Activated effector memory CD4-positive, alpha-beta T cell treated with Interleukin-2 at 50 U/mL for 16 hours (primary cell): ENCODE data around the gene RPH3AL.
"Not testable (repeated sequence)": the region's sequence is repeated elsewhere in the genome, so short reads cannot be mapped to it uniquely, and the experiment has no call there.

Source experiments
- DNase-seq: peaks from one replicate; pipeline ENCODE4 v3.0.0-alpha.2; 2020

RPH3AL gene

DNA sequence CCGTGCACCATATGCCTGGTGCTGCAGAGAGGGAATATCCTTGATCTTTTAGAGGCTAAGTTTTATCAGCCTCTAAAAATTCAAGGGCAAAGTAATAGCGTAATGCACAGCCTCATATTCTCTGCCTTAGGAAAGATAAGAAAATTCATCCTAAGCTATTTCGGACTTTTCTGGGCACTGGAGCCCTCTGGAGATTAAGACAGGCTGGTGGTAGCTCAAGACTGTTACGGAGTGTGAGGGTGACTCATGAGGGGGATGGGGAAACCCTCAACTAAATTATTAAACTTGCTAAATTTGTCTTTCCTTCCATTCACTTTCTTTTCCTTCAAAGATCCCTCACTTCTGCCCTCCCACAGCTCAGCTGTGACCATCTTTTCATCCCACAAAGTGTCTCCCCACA lies 73.3 kb downstream of the RPH3AL start:
- no peak for DNase-seq

DNA sequence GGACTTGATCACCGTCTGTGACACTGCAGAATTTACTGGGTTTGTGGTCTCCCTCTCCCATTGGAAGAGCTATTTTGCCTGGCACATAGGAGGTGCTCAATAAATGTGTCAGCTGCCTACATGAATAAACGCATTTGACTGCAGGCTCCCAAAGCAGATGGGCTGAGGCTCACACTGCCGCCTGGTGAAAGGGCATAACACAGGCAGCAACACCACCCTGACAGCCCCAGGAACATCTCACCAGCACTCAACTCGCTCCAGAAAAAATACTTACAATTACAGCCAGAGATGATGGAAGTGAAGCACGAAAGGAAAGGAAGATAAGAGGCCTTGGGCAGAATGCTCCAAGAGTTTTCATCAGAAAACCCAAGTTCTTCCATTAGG lies 73.9 kb downstream of the RPH3AL start:
- DNase-seq = no peak

DNA sequence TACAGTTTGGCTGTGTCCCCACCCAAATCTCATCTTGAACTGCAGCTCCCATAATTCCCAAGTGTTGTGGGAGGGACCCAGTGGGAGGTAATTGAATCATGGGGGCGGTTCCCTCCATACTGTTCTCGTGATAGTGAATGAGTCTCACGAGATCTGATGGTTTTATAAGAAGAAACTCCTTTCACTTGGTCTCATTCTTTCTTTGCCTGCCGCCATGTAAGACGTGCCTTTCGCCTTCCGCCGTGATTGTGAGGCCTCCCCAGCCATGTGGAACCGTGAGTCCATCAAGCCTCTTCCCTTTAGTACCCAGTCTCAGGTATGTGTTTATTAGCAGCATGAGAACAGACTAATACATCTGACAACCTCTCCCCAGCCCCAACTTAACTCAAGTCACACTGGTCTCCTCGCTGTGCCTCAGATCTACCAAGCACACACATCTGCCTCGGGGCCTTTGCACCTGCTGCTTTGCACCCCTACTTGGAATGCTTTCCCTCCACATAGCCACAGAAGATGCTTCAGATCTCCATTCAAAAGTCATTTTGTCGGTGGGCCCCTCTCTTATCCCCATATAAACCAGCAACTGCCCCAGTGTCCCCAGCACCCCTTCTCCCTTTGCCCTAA lies 74.4 kb downstream of the RPH3AL start:
- no peak for DNase-seq

DNA sequence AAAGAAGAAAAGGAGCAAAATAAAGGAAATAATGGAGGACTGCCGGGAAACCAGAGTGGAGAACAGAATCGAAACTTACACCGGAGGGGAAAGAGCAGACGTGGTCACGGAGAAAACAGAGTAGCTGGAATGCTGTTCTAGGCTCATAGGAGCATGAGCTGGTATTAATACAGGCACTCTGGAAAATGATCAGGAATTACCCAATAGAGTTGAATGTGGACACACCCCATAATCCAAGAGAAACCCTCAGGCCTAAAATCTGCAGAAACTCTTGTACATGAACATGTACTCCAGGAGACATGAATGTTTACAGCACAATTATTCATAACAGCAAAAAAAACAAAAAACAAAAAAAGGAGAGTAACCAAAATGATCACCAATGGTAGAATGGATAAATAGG lies 77.7 kb downstream of the RPH3AL start:
- DNase-seq = no peak

DNA sequence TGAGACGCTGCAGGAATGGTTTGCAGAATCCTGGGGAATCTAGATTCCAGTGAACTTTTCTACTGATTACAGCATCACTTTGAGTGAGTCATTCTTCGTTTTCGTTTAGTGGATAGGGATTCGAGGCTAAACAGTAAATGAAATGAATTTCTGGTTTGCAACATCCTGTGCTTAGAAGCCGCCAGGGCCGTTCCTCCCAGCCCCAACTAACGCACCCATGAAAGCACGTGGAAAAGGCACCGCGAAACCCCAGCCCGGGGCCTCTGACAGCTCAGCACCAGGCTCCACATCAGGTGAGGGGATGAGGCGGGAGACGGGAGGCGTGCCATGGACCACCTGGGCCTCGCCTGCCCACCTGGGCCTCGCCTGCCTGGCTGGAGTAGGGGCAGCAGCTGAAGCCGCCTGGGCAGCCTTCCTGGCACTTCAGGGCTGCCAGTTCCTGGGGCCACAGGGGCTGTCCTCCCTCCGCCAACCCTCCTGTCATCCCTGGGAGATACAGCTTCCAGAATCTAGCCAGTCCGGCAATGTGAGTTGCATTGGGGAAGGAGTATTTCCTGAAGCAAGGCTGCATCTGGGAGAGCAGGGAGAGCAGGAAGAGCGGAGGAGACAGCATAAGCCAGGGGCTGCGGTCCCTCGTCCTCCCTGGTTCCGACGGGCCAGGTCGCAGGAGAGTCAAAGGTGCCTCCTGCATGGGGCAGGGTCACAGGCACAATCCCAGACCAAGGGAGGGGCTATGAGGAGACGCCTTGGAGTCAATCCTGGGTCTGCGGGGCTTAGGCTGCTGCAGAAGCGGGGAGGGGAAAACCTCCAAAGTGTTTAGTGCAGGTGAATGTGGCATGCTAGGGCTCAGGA lies 78.4 kb downstream of the RPH3AL start:
- DNase-seq = no peak

DNA sequence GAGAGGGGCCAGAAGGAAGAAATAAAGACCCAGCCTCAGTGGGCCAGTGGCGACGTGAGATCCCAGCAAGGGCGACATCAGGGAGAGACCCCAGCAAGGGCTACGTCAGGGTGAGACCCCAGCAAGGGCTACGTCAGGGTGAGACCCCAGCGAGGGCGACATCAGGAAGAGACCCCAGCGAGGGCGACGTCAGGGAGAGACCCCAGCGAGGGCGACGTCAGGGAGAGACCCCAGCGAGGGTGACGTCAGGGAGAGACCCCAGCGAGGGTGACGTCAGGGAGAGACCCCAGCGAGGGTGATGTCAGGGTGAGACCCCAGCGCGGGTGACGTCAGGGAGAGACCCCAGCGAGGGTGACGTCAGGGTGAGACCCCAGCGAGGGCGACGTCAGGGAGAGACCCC lies 79.8 kb downstream of the RPH3AL start:
- not testable (repeated sequence) for DNase-seq

DNA sequence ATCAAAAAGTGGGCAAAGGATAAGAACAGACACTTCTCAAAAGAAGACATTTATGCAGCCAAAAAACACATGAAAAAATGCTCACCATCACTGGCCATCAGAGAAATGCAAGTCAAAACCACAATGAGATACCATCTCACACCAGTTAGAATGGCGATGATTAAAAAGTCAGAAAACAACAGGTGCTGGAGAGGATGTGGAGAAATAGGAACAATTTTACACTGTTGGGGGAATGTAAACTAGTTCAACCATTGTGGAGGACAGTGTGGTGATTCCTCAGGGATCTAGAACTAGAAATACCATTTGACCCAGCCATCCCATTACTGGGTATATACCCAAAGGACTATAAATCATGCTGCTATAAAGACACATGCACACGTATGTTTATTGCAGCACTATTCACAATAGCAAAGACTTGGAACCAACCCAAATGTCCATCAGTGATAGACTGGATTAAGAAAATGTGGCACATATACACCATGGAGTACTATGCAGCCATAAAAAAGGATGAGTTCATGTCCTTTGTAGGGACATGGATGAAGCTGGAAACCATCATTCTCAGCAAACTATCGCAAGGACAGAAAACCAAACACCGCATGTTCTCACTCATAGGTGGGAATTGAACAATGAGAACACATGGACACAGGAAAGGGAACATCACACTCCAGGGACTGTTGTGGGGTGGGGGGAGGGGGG lies 80.5 kb downstream of the RPH3AL start:
- not testable (repeated sequence) for DNase-seq

DNA sequence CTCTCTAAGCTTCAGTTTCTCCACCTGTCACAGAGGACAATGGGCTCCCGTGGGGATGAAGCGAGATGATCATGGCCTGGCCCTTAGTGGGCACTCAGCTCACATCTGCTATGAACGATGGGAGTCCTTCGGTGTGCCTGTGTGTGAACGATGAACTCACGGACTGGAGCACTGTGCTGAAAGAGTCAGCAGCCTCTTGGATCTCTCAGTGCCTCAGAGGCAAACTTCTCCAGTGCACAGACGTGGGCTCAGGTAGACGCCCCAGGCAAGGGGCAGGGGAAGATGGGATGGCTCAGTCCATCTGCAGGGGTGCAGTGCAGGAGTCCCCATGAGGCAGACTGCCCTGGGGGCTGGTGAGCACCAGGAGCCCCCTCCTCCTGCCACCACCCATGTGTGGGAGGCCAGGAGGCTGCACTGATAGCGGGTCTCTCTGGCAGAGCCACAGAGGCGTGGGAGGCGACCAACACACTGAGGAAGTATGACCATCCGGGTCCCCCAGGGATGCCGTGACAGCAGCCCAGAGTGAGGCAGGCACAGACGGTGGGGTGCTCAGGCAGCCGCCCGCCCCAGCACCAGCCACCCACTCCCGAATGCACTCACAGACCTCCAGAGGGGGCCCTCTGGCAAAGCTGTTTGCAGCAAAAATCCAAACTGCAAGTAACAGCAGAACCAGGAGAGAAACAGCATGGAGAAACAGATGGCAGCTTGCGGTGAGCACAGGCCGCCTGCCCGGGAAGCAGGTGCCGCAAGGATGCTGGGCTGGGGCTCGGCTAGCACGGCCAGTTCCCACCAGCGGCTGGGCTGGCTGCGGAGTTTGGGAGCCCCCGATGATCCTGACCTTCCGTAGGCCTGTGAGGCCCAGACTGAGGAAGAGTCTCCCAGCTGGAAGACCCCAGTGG lies 82.7 kb downstream of the RPH3AL start:
- no peak for DNase-seq

DNA sequence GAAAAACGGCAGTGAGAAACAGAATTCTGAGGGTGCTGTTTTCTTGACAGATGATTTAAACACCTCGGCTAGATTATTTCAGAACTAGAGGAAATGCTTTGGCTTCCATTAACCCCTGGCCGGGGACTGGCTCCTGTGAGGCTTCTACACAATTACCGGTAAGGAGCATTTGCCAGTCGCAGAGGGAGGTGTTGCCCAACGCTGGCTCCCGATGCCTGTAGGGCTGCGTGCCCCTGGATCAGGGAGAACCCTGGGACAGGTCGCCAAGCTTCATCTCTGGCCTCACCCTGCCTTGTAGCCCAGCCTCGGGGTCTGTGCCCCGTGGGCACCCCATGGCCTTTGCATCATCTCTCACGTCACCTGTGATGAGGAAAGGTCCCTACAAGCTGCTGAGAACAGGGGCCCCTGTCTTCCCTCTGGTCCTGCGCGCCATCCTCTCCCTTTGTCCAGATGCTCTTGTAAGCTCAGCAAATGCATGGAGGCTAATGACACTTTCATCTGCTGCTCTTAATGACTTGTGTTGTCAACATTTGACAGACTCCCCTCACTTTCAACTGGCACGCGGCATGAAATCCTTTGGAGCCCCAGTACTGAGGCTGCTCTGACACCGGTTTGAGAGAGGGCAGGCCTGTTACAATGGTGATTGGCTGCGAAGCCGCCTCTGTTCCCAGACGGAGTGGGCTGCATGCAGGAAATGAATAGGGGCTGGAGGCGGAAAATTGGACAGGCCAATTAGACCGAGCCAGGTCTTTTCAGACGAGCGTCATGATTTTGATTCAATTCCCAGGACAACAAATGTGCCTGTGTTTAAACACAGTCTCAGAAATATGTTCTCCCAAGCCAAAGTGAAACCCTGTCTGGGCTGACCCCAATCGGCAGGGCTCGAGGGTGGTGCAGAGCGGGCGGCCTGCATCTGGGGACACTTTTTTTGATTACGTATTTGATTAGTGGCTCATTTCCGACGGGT lies 85.6 kb downstream of the RPH3AL start:
- no peak for DNase-seq

DNA sequence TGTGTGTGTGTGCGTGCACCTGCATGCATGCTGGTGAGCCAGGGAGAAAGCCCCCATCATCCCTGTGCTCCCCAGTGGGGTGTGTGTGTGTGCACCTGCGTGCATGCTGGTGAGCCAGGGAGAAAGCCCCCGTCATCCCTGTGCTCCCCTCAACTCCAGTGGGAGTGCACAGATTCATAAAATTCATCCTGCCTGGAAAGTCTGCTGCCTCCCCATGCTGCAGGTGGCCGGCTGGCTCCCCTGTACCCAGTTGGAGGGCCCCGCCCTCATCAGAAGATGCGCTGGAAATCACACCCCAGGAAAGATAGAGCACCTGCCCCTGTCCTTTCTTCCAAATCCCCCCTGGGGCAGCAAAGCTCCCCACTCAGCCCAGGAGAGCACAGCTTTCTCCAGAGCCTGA lies 86.4 kb downstream of the RPH3AL start:
- DNase-seq = no peak

DNA sequence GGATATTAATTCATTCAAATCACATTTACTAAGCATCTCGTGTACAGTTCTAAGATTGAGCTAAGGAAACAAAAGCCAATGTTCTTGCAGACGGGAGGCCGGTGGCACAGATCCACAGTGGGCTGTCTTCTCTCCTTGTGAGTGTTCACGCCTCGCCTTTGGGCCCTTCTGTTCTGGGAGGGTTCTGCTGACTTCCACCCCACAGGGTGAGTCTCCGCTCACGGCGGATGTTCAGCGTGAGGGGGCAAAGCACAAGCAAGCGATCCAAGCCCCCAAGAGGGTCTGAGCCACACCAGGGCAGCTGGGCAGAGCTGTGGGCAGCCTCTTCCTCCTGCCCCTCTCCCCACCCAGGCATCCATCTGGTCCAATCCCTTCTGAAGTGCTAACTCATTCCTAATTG lies 86.9 kb downstream of the RPH3AL start:
- DNase-seq = no peak

DNA sequence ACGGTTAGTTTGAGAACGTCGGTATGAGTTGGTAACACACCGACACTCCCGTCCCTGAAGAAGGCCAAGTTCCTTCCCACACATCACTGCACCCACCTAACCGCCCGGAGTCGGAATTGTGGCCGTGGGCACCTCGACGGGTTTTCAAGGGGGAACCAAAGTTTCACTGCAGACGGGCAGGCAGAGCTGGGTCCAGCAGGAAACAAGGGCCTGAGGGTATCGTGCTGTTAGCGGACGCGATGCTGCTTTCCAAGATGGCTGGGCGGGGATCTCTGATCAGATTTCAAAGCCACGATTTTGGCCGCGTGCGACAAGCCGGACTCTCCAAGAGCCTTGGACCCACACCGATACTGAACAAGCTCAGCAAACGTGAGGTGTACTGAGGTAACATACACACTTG lies 88.8 kb downstream of the RPH3AL start:
- no peak for DNase-seq

DNA sequence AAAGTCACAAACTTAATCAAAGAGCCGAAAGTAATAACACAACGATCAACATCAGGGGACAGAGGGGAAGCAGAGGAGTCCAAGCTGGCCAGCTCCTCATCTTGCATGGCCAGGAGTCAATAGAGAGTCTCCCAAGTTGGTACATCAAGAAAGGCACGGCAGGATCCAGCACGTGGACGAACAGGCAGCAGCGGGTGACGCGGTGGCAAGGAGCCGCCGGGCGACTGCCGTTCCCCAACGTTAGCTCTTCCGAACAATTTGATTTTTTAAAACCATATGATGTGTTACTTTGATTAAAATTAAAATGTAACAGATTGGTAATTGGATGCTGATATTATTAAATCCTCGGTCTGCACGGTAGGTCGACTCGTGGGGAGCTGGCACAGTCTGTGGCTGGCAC lies 89.3 kb downstream of the RPH3AL start:
- no peak for DNase-seq

DNA sequence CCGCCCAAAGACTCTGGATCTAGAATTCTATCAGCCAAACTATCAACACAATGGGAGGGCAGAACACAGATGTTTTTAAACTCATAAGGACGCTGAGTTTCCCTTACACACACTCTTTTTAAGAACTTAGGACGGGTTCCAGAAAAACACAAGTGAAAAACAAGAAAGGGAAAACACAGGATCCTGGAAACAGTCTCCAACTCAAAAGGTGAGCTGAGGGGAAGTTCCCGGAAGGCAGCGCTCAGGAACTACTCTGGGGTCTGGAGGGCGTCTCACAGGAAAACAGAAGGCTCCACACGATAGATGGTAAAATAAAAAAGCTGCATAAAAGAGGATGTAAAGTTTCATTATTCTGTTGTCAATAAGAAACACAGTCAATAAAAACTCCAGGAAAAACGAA lies 91.0 kb downstream of the RPH3AL start:
- no peak for DNase-seq

DNA sequence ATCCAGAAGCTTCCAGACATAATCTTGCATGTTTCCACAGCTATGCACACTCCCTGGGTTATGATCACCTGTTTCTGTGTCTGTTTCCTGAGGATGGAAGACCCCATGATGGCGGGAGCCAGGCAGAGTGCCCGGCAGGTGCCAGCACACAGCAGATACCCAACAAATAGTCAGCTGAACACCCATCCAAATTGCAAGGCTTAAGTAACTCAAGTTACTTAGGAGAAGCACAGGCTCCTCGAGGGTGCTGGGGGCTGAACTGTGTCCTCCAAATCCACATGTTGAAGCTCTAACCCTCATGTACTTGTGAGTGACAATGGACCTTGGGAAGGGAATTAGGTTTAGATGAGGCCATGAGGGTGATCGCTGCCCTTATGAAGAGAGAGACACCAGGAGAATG lies 91.7 kb downstream of the RPH3AL start:
- DNase-seq = no peak

DNA sequence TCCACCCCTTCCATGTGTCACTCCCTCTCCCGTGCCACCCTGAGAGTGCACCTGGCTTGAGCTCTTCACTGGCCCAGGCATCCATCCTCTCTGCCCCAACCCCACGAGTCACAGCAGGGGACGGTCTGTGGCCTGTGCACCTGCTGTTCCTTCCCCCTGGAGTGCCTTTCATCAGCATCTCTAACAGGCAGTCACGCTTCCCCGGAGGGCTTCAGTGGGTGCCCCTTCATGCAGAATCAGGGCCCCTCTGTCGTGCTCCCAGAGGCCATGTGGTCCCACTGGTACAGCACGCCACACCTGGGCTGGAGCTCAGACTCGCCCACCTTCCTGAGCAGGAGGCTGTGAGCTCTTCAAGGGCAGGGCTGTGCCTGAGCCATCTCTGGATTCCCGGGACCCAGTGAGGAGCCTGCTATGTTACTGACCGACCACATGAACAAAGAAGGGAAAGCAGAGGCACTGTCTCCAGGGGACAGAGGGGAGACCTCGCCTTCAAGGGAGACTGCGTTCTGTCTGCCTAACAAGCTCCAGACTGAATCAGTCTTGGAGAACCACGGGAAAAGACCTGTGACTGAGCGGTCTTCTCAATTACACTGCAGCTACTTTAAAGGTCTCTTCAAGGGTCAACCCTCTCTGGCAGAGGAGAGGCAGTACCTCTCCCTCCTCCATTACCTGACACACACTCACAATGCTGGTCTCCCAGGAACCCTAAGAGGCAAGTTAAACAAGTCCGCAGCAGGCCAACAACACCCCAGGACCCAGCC lies 92.4 kb downstream of the RPH3AL start:
- no peak for DNase-seq

DNA sequence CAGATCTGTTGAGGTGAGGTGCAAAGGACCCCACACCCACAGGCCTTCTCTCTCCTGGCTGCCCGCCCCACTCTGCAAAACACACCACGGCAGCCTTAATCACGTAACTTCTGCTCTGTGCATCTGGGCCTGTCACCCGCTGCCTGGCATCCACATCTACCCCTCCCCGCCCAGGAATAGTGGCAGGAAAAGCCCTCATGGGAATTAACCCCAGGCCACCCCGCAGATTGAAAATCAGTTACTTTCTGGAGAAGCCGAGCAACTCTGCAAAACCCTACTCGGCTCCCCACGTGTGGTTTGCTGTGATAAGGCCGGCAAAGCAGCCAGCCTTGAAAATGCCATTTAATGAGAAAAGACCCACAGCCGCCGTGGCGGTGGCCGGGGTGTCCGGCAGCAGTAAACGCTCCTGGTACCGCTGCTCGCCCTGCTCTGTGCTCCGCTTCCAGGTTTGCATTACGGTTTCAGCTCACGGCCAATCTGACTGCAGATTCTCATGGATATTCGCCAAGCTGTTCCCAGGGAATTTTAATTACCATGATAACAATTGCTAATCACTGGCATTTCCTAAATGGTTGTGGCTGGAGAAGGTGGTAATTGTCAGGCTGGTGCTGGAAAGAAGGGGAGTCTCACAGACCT lies 93.1 kb downstream of the RPH3AL start:
- no peak for DNase-seq

DNA sequence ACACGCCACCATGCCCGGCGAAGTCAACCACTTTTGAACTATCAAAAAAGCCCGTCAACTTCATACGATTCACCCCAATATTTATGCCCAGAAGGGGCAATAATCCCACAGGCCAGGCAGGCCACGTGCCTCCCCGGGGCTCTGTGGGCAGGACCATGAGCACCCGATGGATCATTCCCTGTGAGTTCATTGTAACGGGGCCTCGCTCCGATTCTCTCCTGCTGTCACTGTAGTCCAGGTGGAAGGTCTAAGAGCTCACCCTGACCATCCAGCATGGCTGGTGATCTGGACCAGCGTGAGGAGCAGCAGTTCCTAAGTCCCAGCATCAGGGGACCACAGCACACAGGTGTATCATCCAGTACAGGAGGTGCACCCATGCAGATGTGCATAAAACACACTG lies 93.7 kb downstream of the RPH3AL start:
- DNase-seq = no peak

DNA sequence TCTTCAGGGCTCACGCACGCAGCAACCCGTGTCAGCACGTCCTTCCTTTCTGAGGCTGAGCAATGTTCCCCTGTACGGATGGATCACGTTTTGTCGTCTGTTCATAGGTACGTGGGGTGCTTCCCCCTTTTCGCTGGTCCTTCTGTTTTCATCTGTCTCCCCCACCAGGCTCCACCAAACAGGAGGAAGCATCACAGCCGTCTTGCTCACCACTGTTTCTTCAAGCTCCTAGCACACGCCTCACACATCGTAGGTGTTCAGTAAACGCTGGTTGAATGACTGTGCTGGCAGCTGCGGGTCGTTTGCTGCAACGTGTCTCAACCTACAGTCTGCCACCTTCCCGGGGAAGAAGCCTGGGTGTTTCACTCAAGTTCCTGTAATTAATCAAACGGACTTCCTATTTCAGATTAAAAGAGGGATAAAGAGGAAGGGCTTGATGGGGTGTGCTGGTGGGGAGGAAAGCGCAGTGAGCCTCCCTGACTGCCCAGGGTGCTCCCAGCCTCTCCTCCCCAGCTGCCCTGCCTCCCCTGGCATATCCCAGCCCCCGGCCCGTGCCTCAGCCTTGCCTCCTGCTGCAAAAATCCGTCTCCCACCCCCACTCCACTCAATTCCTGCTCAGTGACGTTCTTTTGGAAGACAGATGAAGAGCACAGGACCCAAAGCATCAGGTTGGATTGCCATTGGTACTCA lies 94.4 kb downstream of the RPH3AL start:
- DNase-seq = no peak
